Measurements from ENCODE around the gene SYT3.

The SYT3 gene

DNA sequence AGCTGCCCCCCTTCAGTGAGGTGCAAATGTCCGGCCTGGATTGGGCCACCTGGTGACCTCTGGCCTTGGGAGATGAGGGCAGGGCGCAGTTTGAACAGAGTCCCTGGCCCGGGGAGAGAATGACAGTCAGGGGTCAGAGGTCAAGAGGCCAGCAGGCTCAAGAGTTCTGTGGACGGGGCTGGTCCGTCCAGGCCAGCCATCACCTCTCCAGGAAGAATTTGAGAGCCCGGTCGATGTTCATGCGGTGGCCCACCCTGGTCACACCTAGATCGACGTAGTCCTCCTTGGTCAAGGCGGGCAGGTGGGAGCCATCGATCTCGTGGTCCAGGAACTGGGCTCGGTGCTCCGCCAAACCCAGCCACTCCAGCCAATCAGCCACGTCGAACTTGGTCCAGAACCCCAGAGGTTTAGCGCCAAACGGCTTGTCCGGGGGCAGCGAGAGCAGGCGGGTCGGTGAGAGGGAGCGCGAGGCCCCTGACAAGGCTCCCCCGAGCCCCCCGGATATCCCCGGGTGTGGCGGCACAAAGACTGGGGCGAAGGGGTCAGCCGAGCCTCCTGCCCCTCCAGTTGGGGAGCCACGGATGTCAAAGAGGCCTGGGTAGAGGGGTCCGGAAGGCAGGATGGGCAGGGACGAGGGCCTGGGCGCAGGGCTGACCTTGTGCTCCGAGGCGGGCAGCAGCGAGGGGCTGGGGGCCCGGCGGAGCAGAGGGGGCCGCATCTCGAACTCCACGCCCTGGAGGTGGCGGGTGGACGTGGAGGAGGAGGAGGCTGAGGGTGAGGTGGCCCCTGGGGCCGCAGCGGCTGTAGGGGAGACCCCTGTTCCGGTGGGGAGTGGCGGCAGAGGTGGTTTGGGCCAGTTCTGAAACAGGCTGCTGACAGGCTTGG is 22.3 kb upstream of the SYT3 start:
- no peak for DNase-seq

DNA sequence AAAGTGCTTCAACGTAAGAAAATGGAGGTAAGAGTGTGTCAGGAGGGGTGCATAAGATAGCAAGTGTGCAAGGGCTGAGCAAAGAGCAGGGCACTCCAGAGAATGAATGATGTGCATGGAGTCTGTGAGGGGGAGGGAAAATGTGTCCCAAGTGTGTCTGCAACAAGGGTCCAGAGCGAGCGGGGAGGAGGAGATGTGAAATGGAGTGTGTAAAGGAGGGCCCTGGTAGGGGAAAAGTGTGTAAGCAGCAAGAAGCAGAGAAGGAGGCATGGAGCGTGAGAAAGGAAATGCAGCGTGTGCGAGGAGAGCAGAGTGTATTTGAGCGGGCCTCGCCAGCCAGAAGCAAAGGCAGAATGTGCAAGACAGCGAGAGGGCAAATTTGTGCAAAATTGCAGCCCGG is 21.3 kb upstream of the SYT3 start:
- no peak for DNase-seq

DNA sequence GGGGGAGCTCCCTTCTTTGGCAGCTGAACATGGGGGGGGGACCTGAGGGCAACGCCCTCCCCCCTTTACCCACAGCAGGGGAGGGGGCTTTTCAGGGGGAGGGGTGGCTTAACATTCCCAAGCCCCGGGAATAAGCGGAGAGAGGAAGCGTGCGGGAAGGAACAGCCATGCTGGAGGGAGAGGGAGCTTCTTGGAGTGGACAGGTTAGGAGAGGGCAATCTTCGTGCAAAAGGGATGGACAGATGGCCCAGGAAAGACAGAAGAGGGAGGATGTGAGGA is 20.3 kb upstream of the SYT3 start:
- DNase-seq, result no peak

DNA sequence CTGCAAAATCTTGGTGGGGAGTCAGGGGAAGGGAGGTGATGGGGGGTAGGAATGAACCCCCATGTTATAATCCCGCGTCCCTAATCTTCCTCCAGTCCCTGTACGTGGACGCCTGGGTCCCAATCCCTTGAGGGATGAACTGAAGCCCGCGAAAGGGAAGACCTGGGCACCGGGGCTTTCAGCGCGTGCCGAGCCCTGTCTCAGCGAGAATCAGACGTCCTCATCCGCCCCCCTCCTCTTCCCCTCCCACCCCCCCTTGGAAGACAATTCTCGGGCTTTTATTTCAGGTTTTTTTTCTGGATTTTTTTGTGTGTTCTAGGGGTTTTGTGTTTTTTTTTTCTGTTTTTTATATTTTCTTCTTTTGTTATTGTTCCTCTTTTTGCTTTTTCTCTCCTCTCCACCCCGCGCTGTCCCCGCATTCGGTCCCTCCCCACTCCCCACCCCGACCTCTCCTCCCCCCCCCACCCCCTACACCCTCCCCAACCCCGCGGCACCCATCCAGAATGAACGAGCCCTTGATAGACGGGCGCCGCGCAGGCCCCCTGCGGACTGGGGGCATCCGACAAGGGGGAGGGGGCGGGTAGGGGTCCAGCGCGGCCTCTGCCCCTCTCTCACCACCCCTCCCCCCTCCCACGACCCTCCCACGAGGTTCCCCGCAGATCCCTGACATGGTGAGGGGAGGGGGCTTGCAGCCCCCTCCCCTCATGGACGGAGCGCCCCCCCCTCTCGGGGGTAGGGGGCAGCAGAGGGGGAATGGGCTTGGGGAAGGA is 19.8 kb upstream of the SYT3 start:
- DNase-seq, result no peak

DNA sequence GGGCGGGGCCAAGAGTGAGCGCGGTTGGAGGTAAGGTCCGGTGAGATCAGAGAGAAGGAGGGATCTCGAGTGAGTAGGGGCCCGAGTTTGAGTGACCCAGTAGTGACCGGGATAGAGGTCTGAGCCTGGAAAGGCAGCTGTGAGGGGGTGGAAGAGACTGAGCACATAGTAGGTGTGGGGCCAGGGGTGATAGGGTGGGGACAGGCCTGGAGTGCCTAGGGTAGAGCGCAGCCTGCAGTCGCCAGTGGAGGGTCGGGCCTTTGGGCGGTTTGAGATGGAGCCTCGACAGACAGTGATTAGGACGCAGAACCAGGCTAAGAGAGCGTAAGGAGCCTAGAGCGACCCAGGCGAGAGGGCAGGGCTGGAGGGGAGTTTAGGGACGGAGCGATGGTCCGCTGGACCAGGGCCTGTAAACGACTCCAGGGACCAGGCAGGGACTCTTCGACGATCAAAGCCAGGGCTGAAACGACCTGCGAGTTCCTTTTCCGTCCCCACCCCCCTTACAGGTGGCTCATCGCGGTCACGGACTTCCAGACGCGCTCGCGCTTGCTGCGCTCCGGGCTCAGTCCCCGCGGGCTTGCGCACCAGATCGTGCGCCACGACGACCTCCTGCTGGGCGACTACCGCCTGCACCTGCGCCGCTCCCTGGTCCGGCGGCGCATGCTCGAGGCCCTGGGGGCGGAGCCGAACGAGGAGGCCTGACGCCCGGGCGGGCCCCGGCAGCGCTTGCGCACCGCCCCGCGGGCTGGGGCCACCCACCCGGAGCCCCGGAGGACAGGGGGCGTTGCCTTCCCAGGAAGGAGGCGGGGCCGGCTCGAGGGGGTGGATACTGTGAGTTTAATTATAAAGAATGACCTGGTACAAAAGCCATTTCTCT is 19.0 kb upstream of the SYT3 start:
- DNase-seq, result no peak

DNA sequence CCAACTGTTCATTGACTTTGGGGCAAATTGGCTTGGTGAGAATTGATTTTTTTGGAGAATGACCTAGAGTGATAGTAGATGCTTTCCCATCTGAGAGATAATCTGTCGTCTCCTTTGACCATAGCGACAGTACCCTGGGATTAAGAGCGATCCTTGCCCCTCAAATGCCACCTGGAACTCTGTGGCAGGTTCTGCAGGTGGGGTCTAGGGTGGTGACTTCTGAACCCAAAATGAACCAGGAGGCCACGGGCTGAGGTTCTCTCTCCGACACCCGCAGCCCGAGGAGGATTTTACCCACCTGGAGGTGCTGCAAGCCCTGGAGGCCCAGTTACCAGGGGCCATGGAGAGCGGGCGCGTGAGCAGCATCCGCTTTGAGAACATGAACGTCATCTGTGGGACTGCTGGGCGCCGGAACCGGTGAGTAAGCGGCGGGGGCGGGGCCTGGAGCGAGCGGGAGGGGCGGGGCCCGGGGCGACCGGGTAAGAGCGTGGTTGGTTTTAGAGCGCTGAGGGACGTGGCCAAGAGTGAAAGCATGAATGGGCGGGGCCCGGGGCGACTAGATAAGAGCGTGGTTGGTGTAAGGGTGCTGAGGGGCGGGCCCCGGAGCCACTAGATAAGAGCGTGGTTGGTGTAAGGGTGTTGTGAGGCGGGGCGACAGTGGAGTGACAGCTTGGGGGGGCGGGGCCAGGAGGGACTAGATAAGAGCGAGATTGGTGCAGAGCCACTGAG is 18.2 kb upstream of the SYT3 start:
- DNase-seq, result no peak

DNA sequence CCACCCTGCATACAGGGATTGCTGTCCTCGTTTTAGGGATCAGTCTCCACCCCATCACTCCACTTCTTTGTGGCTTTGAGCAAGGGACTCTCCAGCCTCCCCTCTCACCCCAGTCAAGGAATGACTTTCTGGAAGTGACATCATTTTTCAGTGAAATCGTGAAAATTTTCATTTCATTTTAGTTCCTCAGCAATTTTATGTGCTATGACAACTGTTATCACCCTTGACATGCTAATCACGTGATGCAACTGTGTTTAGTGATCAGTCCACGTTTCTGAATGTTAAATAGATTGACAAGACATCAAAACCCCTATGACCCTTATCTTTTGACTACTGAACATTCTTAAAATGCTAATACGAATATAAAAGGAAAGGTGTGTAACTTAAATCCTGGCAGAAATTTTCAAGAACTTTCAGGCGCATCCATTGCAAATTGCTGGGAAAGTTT is 17.6 kb upstream of the SYT3 start:
- DNase-seq, result no peak

DNA sequence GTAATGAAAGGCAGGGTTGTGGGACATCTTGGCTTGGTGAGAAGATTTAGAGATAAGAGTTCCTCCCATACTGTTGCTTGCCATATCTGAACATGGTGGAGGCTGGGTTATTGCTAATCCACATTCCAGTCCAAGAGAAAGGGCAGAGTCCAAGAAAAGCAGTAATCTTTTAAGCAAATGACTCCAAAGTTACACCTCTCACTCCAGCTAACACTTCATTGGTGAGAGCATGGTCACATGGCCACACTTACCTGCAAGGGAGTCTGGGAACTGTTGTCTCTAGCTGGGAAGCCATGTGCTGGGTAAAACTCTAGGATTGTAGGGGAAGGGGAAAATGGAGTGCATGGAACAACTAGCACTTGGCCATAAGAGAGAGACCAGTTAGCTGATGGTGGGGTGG is 15.2 kb upstream of the SYT3 start:
- DNase-seq, result no peak

DNA sequence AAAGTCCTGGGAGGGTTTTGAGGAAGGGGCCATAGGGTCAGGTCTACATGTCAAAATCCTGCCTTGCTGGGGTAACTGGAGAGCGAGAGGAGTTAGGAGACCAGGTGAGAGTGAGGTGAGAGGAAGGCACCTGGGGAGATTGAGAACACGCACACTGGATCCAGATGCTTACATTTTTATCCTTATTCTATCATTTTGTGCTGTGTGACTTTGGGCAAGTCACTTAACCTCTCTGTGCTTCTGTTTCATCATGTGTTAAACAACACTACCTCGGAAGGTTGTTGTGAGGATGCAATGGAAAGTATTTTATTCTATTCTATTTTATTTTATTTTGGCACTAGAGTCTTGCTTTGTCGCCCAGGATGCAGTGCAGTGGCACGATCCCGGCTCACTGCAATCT is 13.0 kb upstream of the SYT3 start:
- no peak for DNase-seq

DNA sequence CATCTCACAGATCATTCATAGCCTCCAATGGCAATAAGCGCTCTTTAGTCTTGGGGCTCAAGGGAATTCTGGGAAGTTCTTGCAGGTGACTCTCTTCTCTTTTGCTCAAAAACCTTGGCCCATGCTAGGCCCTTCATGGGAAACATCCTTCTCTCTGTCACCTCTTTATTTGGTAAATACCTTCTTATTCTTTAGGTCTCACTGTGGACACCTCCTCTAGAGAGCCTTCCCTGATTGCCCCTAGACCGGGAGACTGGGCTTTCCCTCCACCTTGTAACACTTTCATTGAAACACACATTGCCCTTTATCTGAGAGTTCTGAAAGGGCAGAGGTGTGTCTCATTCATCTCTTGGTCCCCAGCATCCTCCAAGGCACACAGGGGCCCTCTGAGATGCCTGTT is 11.5 kb upstream of the SYT3 start:
- DNase-seq, result no peak

DNA sequence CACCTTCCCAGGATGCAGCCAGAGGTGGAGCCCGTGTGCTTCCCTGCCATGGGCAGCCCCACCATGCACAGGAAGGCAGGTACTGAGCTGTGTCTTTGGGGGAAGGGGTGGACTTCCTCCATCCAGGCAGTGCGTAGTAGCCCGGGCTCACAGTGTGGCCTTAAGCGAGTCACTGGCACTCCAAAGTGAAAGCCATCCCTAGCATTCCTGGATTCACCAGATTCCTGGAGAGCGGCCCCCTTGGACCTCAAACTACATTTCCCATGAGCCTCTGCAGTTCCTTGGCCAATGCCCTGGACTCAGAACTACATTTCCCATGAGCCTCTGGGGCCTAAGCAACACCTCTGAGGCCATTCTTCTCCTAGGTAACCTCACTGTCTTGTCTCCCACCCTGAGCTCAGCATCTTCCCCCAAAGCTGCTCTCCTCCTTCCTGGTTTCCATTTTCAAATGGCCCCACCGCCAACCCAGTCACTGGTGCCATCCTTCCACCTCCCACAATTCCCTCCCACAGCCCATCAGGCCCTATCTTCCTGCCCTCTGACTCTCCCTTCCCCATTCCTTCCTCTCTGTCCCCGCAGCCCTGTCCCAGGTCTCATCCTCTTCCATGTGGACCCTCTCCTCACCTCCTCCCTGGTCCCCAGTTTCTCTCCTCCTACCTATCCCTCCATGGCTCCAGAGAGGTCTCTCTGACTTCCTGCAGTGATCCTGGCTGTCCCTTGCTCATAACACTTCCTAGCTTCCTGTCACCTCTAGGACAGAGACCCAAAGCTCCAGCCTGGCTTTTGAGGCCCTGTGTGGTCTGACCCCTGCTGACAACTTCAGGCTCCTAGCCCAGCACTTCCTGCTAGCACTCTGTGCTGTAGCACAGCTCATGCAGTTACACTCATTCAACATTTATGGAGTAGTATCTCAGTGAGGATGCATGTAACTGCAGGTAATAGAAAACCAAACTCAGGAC is 10.0 kb upstream of the SYT3 start, which contains the start of gene C19orf81:
TSS of gene C19orf81 (plus strand) at position 13 of the 959 bp plus-strand sequence. CDS start at position 13, 0 bp downstream.
- no peak for DNase-seq

DNA sequence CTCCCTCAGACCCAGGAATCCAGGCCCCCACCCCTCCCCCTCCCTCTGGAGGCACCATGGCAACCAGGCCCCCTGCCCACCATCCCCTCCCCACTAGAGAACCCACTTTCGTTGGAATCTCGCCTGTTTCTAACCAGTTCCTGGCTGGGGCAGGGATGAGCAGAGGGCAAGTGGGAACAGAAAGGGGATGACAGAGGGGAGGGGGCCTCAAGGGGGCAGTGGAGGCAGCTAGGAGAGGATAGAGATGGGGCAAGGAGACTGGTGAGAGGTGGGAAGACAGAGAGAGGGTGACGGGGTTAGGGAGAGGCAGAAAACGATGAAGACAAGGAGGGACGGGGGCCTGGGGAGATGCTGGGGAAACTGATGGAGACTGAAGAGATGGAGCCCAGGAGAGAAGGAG is 9.0 kb upstream of the SYT3 start:
- DNase-seq, result no peak

DNA sequence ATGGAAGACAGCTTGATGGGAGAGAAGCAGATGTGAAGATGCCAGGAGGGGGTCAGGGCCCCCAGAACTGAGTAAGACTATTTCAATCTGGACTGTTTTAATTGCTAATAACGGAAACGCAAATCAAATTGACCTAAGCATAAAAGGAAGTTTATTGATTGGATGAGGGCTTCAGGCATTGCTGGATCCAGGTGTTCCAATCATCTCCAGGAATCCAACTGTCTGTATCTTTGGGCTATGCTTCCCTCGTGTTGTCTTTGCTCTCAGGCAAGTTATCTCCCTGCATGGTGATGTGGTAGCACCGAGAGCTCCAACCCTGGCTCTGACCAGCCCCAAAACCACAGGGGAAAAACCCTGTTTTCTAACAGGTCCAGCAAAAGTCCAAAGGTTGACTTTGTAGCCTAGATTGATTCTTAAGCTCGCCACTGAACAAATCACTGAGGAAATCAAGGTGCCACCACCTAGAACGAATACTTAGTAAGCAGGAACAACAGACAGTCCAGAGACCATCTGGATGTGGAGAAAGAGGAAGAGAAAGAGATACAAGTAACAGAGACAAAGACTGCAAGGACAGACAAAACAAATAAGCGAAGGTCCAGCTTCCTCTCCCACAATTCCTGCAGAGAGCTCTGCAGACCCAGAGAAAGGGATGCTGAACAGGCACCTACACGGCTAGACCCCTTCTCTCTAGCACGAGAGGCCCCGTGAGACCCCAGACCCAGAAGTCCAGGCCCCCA is 8.4 kb upstream of the SYT3 start:
- DNase-seq, result no peak

DNA sequence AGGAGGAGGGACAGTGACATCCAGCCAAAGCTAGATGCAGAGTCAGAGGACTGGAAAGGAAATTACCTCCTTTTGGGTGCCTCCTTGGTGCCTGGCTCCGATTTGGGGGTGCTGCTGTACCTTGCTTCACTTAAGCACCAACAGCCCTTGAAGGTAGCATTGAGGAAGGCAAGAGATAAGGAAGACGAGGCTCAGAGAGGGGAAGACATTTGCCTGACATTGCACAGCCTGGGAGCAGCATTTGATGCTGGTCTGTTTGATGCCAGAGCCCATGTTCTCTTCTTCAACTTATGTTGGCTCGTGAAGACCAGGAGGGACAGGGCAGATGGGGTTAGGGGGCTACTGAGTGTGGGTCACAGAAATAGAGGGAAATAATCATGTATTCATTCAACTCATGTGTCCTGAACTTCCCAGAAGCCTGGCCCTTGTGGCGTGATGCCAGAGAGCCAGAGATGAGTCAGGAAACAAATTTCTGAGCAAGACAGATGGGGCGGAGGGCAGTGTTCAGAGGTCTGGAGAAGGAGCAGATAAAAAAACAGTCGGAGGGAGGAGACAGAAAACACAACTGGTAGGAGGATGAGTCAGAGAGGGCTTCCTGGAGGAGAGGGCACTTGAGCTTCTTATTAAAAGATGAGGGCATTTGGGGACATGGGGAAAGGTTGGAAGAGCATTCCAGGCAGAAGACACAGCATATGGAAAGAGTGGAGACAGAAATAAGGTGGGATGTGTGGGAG is 6.6 kb upstream of the SYT3 start:
- DNase-seq, result no peak

DNA sequence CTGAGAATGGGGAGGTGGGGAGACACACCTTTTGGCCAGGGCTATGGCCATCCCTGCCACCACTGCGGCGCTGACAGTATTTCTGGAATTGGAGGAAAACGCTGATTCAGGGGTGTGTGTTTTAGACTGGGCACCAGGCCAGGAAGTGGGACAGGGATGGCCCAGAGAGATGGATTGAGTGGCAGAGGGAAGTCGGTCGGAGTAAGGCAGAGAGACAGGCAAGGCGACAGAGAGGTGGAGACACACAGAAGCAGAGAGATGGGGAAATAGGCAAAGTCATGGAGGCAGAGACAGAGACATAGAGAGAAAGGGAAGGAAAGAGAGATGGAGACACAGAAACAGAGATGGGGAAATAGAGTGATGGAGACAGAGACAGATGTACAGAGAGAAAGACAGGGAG is 5.4 kb upstream of the SYT3 start:
- no peak for DNase-seq

DNA sequence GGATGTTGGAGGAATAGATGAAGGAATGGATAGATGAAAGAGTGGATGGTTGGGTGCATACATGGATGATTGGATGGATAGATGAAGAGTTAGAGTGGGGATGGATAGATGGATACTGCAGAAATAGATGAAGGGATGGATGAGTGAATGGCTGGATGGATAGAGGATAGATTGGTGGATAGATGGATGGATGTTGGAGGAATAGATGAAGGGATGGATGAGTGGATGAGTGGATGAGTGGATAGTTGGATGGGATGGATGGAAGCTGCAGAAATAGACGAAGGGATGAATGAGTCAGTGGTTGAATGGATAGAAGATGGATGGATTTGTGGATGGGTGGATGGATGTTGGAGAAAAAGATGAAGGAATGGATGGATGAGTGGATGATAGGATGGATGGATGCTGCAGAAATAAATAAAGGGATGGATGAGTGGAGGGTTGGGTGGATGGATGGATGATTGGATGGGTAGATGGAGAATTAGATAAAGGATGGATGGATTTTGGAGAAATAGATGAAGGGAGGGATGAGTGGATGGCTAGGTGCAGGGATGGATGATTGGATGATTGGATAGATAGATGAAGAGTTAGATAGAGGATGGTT is 4.7 kb upstream of the SYT3 start:
- DNase-seq, result no peak

DNA sequence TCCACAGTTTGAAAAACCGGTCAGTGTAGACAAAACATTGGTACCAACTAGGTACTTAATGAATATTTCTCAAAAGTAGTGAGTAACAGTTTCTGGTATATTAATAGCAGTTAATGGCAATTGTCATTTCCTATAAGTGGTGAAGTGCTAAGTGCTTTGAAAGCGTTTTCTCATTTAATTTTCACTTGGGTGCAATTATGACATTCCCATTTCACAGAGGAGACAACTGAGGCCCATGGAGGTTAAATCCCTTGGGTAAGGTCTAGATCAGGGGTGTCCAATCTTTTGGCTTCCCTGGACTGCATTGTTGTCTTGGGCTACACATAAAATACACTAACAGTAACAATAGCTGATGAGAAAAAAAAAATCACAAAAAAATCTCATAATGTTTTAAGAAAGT is 687 bp upstream of the SYT3 start:
- DNase-seq, result no peak

DNA sequence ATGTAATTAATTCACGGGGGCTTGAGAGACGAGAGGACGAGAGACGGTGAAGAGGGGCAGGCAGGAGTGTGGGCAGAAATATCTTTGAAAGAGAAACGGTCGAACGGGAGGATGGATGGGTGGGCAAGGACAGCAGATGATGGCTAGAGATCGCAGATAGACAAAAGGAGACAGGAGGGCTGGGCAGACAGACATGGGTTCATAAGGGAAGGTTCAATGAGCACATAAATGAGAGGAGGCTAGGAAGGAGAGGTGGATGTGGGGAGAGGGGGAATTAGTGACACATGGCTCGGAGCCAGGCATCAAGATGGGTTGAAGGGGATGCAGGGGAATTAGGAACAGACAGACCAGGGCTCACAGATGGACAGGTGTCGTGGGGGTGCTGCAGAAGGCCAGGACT is 1.1 kb downstream of the SYT3 start:
- no peak for DNase-seq

DNA sequence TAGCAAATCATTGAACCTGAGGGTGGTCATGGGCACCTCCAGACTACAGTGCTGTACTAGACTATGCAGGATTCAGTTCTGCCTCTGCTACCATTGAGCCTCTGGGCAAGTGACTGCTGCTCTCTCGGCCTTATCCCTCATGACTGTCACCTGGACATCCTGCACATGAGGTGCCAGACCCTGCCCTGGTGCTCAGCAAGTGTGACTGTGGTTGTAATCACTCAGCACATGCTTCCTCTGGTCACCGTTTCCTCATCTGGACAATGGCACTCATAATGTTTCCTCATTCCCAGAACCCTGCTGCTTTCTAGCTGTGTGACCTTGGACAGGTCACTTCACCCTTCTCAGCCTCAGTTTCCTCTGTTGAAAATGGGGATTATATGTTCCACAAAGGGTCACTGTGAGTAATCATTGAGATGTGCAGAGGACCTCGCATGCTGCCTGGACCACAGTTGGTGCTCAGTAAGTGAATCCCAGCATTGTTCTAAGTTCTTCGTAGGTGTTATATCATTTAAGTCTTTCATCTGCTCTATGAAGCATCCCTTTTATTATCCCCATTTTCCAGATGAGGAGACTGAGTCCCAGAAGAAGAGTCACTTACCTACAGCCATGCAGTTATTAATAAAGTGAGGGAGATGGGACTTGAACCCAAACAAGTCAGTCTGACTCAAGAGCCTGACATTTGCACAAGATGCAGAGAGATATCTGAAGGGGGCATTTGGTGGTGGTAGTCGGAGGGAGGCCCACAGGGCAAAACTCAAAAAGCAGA is 3.2 kb downstream of the SYT3 start:
- no peak for DNase-seq

All from NCI-H187 treated with DMSO at 0.1 percent for 48 hours (cell line).